GM12878 (cell line): ENCODE data around the gene FGF14. TPM values are rescaled to one million over a fixed set of nuclear protein-coding genes. Genes with fewer than 3 reads are reported as not detected.

Experiments used
- ATAC-seq: fragments of 200-7000 bp; cut with Tn5 transposase; 3 replicates; pipeline ENCODE4 v1.9.1; 2020; ENCODE audit warnings: mild to moderate bottlenecking, moderate library complexity
- BruUV-seq: library from RNA; stranded (reverse); fragments of 400-500 nt; replicated peaks from 2 replicates; lab custom pipeline; 2021; lab: Mats Ljungman, UMichigan
- CTCF ChIA-PET: fragments of 300-600 bp; sonication (Branson Sonifier 250); formaldehyde crosslinking; extraction: SDS; loops from one replicate; lab custom pipeline; 2021; ENCODE audit warnings: inconsistent platforms; lab: Yijun Ruan, JAX
- POLR2A ChIA-PET: fragments of 350-600 bp; formaldehyde crosslinking; extraction: SDS; loops from one replicate; lab custom pipeline; 2021; ENCODE audit warnings: inconsistent platforms; lab: Charles Lee
- RAD21 ChIA-PET: fragments of 300-600 bp; sonication (Branson Sonifier 250); formaldehyde crosslinking; loops from one replicate; lab custom pipeline; 2023; ENCODE audit warnings: antibody characterized with exemption; ENCODE audit not compliant: unreplicated experiment; lab: Charles Lee
- SMC1A ChIA-PET: fragments of 300-600 bp; sonication (Branson Sonifier 250); formaldehyde crosslinking; loops from one replicate; lab custom pipeline; 2023; ENCODE audit not compliant: unreplicated experiment, uncharacterized antibody; lab: Charles Lee
- DNase-seq: peaks from one replicate; pipeline ENCODE4 v3.0.0-alpha.2; 2011; ENCODE audit warnings: low read depth, low spot score
- FAIRE-seq: peaks from 3 replicates; lab custom pipeline; 2011; peaks lifted over from hg19 to GRCh38; lab: Jason Lieb, UNC
- H2AFZ ChIP-seq: 2 replicates; pipeline ENCODE4 v1.6.0; 2011; ENCODE audit warnings: low read depth, low read length, control low read depth; ENCODE audit not compliant: control insufficient read depth
- H3K27ac ChIP-seq: 2 replicates; pipeline ENCODE4 v1.5.1; 2011; ENCODE audit warnings: control low read depth; ENCODE audit not compliant: control insufficient read depth, insufficient read depth
- H3K27me3 ChIP-seq, 2 experiments: replicated peaks in 1 of 2; 2 replicates each; pipeline versions ENCODE4 v1.6.0 to v1.6.1; 2011; ENCODE audit warnings: low read length in 1 of 2; ENCODE audit not compliant: control insufficient read depth in 2 of 2, insufficient read depth in 2 of 2
- H3K36me3 ChIP-seq, 2 experiments: 2 replicates each; pipeline ENCODE4 v1.5.1; 2011; ENCODE audit warnings: low read length in 1 of 2; ENCODE audit not compliant: control insufficient read depth in 2 of 2, insufficient read depth in 2 of 2
- H3K4me1 ChIP-seq: 2 replicates; pipeline ENCODE4 v1.6.1; 2011; ENCODE audit warnings: mild to moderate bottlenecking, low read length, moderate library complexity, mixed read lengths; ENCODE audit not compliant: control insufficient read depth, insufficient read depth
- H3K4me2 ChIP-seq: 2 replicates; pipeline ENCODE4 v1.6.0; 2011; ENCODE audit warnings: control low read depth; ENCODE audit not compliant: control insufficient read depth, insufficient read depth
- H3K4me3 ChIP-seq: fragments of 200-600 bp; sonication (generic); 2 replicates; pipeline ENCODE4 v1.5.1; 2016
- H3K79me2 ChIP-seq: 2 replicates; pipeline ENCODE4 v1.6.0; 2011; ENCODE audit warnings: low read length; ENCODE audit not compliant: control insufficient read depth, insufficient read depth
- H3K9ac ChIP-seq: 2 replicates; pipeline ENCODE4 v1.8.0; 2011; ENCODE audit warnings: low read length, control low read depth, mixed read lengths; ENCODE audit not compliant: control insufficient read depth, insufficient read depth
- H3K9me3 ChIP-seq: replicated peaks from 3 replicates; pipeline ENCODE4 v1.5.1; 2011; ENCODE audit warnings: mild to moderate bottlenecking, low read length; ENCODE audit not compliant: control insufficient read depth, insufficient read depth
- H4K20me1 ChIP-seq: 2 replicates; pipeline ENCODE4 v1.6.0; 2011; ENCODE audit not compliant: control insufficient read depth, insufficient read depth
- BCL11A ChIP-seq: IDR thresholded peaks from 2 replicates; pipeline ENCODE4 v1.6.1; 2011; ENCODE audit warnings: low read depth, low read length
- EGR1 ChIP-seq, 2 experiments: IDR thresholded peaks; 1 replicate in 1 of 2; 2 replicates in 1 of 2; pipeline ENCODE4 v1.6.1; 2011 to 2012; ENCODE audit warnings: low read depth in 2 of 2, low read length in 2 of 2, borderline replicate concordance in 1 of 2, mild to moderate bottlenecking in 1 of 2, moderate library complexity in 1 of 2
- EP300 ChIP-seq, 2 experiments: fragments of 150-350 bp in 1 of 2; IDR thresholded peaks; 2 replicates each; pipeline ENCODE4 v1.6.1; 2011 to 2012; ENCODE audit warnings: low read depth in 2 of 2, low read length in 2 of 2, borderline replicate concordance in 1 of 2, improper control_type of control experiment in 1 of 2, inconsistent platforms in 1 of 2; ENCODE audit not compliant: control insufficient read depth in 1 of 2
- GATAD2B ChIP-seq: fragments of 450-650 bp; conservative IDR thresholded peaks from 2 replicates; pipeline ENCODE4 v1.6.1; 2017; ENCODE audit warnings: low read depth, mild to moderate bottlenecking, moderate library complexity
- IRF4 ChIP-seq: IDR thresholded peaks from 2 replicates; pipeline ENCODE4 v1.6.1; 2011; ENCODE audit warnings: low read depth, low read length
- MTA2 ChIP-seq: fragments of 450-650 bp; IDR thresholded peaks from 2 replicates; pipeline ENCODE4 v1.6.1; 2016; ENCODE audit warnings: low read depth, mild to moderate bottlenecking, moderate library complexity
- RB1 ChIP-seq: fragments of 450-650 bp; formaldehyde crosslinking; IDR thresholded peaks from 2 replicates; pipeline ENCODE4 v1.6.1; 2017; ENCODE audit warnings: mild to moderate bottlenecking, borderline replicate concordance
- SPI1 ChIP-seq: IDR thresholded peaks from 2 replicates; pipeline ENCODE4 v1.6.1; 2011; ENCODE audit warnings: low read depth, mild to moderate bottlenecking, low read length, moderate library complexity, borderline replicate concordance; ENCODE audit not compliant: insufficient read depth
- ZNF24 ChIP-seq: fragments of 450-650 bp; IDR thresholded peaks from 2 replicates; pipeline ENCODE4 v1.6.1; 2017; ENCODE audit warnings: antibody characterized with exemption, mild to moderate bottlenecking
- WGBS: methylation state at CpG from one replicate; pipeline ENCODE4 v1.1.6; 2016; ENCODE audit warnings: low lambda C conversion rate; ENCODE audit not compliant: insufficient replicate concordance, insufficient coverage; ENCODE audit errors: missing lambda C conversion rate; 5-methylcytosine and 5-hydroxymethylcytosine counted together
- in situ Hi-C: fragments of 300-500 bp; cut with MboI; formaldehyde crosslinking; loops from 9 replicates; pipeline ENCODE4 v1.14.3; 2018; ENCODE audit warnings: mixed read lengths
- intact Hi-C: fragments of 100-400 bp; cut with micrococcal nuclease; formaldehyde crosslinking; loops from one replicate; pipeline ENCODE4 v1.14.2; 2022; ENCODE audit not compliant: unreplicated experiment
- polyA plus RNA-seq, 11 experiments: library from polyadenylated mRNA; depleted of rRNA in 4 of 11; unstranded in 6 of 11; stranded (reverse) in 5 of 11; fragments of >200 nt; fragmentation: Nextera tagmentation in 4 of 11; fragmentation: Illumina TruSeq in 1 of 11; extraction: Ambion mirVana in 4 of 11; extraction: Trizol in 1 of 11; gene quantifications; 1 replicate in 1 of 11; 2 replicates in 10 of 11; pipeline versions ENCODE4 v1.2.1 to v1.2.3, GENCODE V29; 2011 to 2016; ENCODE audit warnings: inconsistent platforms in 2 of 11, missing spikeins in 2 of 11, low read depth in 1 of 11
- total RNA-seq, 4 experiments: library from RNA; depleted of rRNA in 3 of 4; stranded (reverse); fragments of >200 nt in 3 of 4; fragmentation: Illumina TruSeq in 1 of 4; extraction: Trizol in 1 of 4; gene quantifications; 2 replicates each; pipeline versions ENCODE4 v1.2.1 to v1.2.3, GENCODE V29; 2013 to 2021
- TF ChIP-seq, protein P1 (sequence below): fragments of 450-650 bp; IDR thresholded peaks from 2 replicates; pipeline ENCODE4 v1.6.1; 2014; ENCODE audit warnings: mild to moderate bottlenecking
- TF ChIP-seq, protein P2 (sequence below): fragments of 450-650 bp; conservative IDR thresholded peaks from 2 replicates; pipeline ENCODE4 v1.6.1; 2017; ENCODE audit warnings: mild to moderate bottlenecking, moderate library complexity

FGF14 gene
- total and polyA plus RNA-seq, 10 of the 15 experiments (the other 5 are each of a cell fraction or from before 2014, with no cell fraction given), result under 0.01 to 0.44 (median 0.04) TPM

DNA sequence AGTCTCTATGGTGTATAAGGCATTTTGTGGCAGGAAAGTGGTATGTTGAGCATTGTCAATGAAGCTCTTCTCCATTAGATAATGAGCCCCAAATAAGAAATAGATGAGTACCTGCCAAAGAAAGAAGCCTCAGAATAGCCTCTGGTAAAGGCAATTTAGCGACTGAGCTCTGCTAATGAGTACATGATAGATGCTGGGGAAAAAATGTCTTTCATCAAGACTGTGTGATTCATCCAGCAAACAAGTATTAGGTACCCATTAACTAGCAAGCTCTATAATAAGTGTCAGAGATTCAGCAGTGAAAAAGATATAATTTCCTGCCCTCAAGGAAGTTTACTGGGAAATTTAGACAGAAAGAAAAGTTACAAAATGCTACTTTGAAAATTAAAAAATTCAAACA is 654.8 kb downstream of the FGF14 start:
- in situ Hi-C loops, result no loop called here
- RAD21 ChIA-PET, result interaction anchor here (1.5 kb wide), 1 partner anchor 10 kb away, joined by 5 read pairs; no protein-coding TSS in a partner anchor
- FAIRE-seq, result no peak

More for the DNA sequence above, 654.8 kb downstream of the FGF14 start:
- SMC1A ChIA-PET, result interaction anchor here (0.7 to 1.5 kb wide), 5 partner anchors 8 to 224 kb away, joined by 3 to 4 read pairs (median 3); no protein-coding TSS in a partner anchor
- no TSS peak for BruUV-seq
- Histone ChIP-seq H3K9ac (no peak overlapping the region), H4K20me1 (no peaks in the 10 kb centered on the region), H3K27me3 (peaks cover 0 to 3% of the 10 kb centered on the region in 2 experiments; a peak in 1 of 4 replicates), H3K79me2 (no peaks in the 10 kb centered on the region), H3K9me3 (no peaks in the 10 kb centered on the region), H2AFZ (no peak overlapping the region), H3K4me1 (no peaks in the 10 kb centered on the region), H3K36me3 (no peaks in the 10 kb centered on the region), H3K4me2 (no peak overlapping the region), H3K4me3 (no peak overlapping the region), H3K27ac (no peak overlapping the region)
- TF ChIP-seq, protein P1, sequence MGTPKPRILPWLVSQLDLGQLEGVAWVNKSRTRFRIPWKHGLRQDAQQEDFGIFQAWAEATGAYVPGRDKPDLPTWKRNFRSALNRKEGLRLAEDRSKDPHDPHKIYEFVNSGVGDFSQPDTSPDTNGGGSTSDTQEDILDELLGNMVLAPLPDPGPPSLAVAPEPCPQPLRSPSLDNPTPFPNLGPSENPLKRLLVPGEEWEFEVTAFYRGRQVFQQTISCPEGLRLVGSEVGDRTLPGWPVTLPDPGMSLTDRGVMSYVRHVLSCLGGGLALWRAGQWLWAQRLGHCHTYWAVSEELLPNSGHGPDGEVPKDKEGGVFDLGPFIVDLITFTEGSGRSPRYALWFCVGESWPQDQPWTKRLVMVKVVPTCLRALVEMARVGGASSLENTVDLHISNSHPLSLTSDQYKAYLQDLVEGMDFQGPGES, result no peak
- no peak for TF ChIP-seq EGR1 (IDR thresholded peaks at IDR 0.05; ENCODE audit: borderline replicate concordance in 1 of 2, low read depth in 2 of 2, low read length in 2 of 2)
- no peak for TF ChIP-seq EP300 (IDR thresholded peaks at IDR 0.05; ENCODE audit: borderline replicate concordance in 1 of 2, control insufficient read depth in 1 of 2, low read depth in 2 of 2, low read length in 2 of 2)
- peak; percentile 93 for TF ChIP-seq MTA2
- TF ChIP-seq SPI1, result no peak
- no peak for TF ChIP-seq GATAD2B
- TF ChIP-seq RB1, result no peak
- no peak for TF ChIP-seq IRF4
- TF ChIP-seq BCL11A, result peak; percentile 32; the same call in 1 of the 2 replicates
- TF ChIP-seq, protein P2, sequence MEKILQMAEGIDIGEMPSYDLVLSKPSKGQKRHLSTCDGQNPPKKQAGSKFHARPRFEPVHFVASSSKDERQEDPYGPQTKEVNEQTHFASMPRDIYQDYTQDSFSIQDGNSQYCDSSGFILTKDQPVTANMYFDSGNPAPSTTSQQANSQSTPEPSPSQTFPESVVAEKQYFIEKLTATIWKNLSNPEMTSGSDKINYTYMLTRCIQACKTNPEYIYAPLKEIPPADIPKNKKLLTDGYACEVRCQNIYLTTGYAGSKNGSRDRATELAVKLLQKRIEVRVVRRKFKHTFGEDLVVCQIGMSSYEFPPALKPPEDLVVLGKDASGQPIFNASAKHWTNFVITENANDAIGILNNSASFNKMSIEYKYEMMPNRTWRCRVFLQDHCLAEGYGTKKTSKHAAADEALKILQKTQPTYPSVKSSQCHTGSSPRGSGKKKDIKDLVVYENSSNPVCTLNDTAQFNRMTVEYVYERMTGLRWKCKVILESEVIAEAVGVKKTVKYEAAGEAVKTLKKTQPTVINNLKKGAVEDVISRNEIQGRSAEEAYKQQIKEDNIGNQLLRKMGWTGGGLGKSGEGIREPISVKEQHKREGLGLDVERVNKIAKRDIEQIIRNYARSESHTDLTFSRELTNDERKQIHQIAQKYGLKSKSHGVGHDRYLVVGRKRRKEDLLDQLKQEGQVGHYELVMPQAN, result no peak
- no peak for TF ChIP-seq ZNF24
- CTCF ChIA-PET, result interaction anchor here (0.6 to 2.5 kb wide), 2 partner anchors 10 to 40 kb away, joined by 3 to 13 read pairs; no protein-coding TSS in a partner anchor
- 52% methylated on average over 1 of the region's 1 CpG for WGBS
- intact Hi-C loops, result loop anchor here (2.0 kb wide), 1 partner anchor 120 kb away; no protein-coding TSS in a partner anchor
- POLR2A ChIA-PET, result no interaction called here
- no peak for DNase-seq
- ATAC-seq, result peak; percentile 80
